Progenitor cell of endocrine pancreas (in vitro differentiated cells): ENCODE measurements around the gene CAPN5. TPM values are rescaled to one million over a fixed set of nuclear protein-coding genes. Genes with fewer than 3 reads are reported as not detected.
"Not testable (repeated sequence)": the region's sequence is repeated elsewhere in the genome, so short reads cannot be mapped to it uniquely, and the experiment has no call there.

Source experiments
- DNase-seq: peaks from one replicate; pipeline ENCODE4 v3.0.0; 2021; ENCODE audit warnings: low spot score; ENCODE audit not compliant: unreplicated experiment
- H3K27ac Mint-ChIP-seq: 2 replicates; pipeline ENCODE4 v1.8.0; 2021; ENCODE audit warnings: mild to moderate bottlenecking, moderate library complexity, mixed read lengths
- H3K27me3 Mint-ChIP-seq: 2 replicates; pipeline ENCODE4 v1.8.0; 2021; ENCODE audit warnings: mixed read lengths
- H3K36me3 Mint-ChIP-seq: 2 replicates; pipeline ENCODE4 v1.8.0; 2022; ENCODE audit warnings: mixed read lengths; ENCODE audit not compliant: insufficient read depth
- H3K4me1 Mint-ChIP-seq: 2 replicates; pipeline ENCODE4 v1.8.0; 2021; ENCODE audit warnings: low read depth, mixed read lengths
- H3K4me3 Mint-ChIP-seq: 2 replicates; pipeline ENCODE4 v1.8.0; 2021; ENCODE audit warnings: low read depth, mild to moderate bottlenecking, moderate library complexity, mixed read lengths
- H3K9me3 Mint-ChIP-seq: 2 replicates; pipeline ENCODE4 v1.8.0; 2021; ENCODE audit warnings: low read depth, mixed read lengths
- total RNA-seq: library from RNA; stranded (reverse); gene quantifications from 2 replicates; pipeline ENCODE4 v1.2.1, GENCODE V29; 2021
- TF ChIP-seq, protein P1 (sequence below): fragments of 200-600 bp; sonication (generic); IDR thresholded peaks from one replicate; pipeline ENCODE4 v1.5.0; 2021; ENCODE audit warnings: antibody characterized with exemption, mild to moderate bottlenecking; ENCODE audit not compliant: unreplicated experiment

CAPN5 gene
- total RNA-seq, 1 donor from 2014 or later = 10.9 TPM

DNA sequence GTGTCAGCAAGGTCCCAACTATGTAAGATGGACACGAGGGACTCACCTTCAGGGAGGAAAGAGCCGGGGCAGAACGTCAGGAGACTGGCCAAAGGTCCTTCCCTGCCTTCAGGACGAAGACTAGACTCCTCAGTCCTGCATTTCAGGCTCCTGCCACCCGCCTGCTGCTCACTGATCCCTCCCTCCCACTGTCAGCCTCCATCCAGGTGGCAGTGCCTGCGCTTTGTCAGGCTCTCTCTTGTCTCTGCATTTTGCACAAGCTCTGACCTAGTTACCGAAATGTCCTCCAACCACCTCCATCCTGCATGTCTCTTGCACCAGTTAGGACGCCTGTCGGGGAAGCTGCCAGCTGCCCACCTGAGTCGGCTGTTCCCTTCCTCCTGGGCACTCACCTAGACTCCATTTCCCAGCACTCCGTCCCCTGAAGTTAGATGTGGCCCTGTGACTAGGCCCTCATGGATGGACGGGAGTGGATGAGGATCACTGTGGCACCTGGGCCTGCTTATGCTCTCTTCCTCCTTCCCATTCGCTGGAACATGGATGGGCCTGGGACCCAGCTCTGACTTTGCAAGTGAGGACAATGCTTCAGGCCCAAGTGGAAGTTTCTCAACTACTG is 24.6 kb upstream of the CAPN5 start:
- TF ChIP-seq, protein P1, sequence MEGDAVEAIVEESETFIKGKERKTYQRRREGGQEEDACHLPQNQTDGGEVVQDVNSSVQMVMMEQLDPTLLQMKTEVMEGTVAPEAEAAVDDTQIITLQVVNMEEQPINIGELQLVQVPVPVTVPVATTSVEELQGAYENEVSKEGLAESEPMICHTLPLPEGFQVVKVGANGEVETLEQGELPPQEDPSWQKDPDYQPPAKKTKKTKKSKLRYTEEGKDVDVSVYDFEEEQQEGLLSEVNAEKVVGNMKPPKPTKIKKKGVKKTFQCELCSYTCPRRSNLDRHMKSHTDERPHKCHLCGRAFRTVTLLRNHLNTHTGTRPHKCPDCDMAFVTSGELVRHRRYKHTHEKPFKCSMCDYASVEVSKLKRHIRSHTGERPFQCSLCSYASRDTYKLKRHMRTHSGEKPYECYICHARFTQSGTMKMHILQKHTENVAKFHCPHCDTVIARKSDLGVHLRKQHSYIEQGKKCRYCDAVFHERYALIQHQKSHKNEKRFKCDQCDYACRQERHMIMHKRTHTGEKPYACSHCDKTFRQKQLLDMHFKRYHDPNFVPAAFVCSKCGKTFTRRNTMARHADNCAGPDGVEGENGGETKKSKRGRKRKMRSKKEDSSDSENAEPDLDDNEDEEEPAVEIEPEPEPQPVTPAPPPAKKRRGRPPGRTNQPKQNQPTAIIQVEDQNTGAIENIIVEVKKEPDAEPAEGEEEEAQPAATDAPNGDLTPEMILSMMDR = no peak
- peaks cover 66% of the 10 kb centered on the region for H3K27me3 Mint-ChIP-seq
- no peak for DNase-seq

DNA sequence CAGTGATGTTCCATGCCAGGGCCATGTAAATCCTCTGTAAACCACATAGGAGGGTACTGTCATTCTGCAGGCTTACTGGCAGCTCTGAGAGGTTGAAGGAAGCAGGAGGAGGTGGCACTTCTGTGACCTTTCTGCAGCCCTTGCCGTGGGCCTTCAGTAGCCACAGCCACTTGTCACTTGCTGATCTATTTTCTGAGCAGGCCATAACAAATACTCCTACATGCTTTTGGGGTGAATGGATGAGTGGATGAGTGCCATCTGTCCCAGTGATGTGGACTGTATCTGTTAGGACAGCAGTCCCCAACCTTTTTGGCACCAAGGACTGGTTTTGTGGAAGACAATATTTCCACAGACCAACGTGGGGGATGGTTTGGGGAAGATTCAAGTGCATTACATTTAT is 22.4 kb upstream of the CAPN5 start:
- Mint-ChIP-seq H3K27me3 (peaks cover 48% of the 10 kb centered on the region), H3K36me3 (peaks cover 2% of the 10 kb centered on the region)

More for the DNA sequence above, 24.6 kb upstream of the CAPN5 start:
- H3K9me3 Mint-ChIP-seq = peaks cover 3% of the 10 kb centered on the region
- no peak overlapping the region for H3K4me3 Mint-ChIP-seq
- H3K4me1 Mint-ChIP-seq = peaks cover 5% of the 10 kb centered on the region
- no peak overlapping the region for H3K27ac Mint-ChIP-seq
- peaks cover 6% of the 10 kb centered on the region for H3K36me3 Mint-ChIP-seq

DNA sequence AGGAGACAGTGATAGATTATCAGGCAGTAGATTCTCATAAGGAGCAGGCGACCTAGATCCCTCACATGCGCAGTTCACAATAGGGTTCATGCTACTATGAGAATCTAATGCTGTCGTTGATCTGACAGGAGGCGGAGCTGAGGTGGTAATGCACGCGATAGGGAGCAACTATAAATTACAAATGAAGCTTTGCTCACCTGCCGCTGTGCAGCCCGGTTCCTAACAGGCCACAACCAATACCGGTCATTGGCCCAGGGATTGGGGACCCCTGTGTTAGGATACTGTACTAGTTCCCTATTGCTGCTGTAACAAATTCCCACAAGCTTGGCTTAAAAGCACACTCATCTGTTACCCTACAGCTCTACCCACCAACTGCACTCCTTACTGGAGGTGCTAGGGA is 21.9 kb upstream of the CAPN5 start:
- no peak for DNase-seq
- Mint-ChIP-seq H3K4me1 (peaks cover 4% of the 10 kb centered on the region), H3K4me3 (no peak overlapping the region), H3K27me3 (peaks cover 48% of the 10 kb centered on the region), H3K9me3 (no peaks in the 10 kb centered on the region), H3K27ac (no peak overlapping the region), H3K36me3 (peaks cover 2% of the 10 kb centered on the region)
- TF ChIP-seq, protein P1 = no peak

More for the DNA sequence above, 22.4 kb upstream of the CAPN5 start:
- Mint-ChIP-seq H3K27ac (no peak overlapping the region), H3K4me1 (peaks cover 4% of the 10 kb centered on the region), H3K4me3 (no peak overlapping the region), H3K9me3 (no peaks in the 10 kb centered on the region)
- TF ChIP-seq, protein P1 = no peak
- DNase-seq = no peak

DNA sequence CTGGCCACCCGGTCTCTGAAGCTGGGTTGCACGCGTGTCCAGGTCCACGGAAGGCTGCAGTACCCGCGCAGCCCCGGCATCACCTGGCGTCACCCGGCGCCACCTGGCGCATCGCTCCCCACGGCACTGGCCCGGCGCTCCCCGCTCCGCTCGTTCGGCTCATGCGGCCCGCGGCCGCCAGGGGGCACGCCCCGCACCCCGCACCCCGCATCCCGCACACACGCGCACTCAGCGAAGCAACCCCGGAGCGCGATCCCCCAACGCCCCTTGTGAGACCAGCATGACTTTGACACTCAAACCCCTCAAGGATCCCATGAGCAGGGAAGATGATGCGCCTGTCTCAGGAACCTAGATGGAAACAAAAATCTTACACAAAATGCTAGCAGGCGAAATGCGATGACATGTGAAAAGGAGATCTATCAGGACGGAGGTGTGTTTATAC is 20.7 kb upstream of the CAPN5 start:
- Mint-ChIP-seq H3K9me3 (no peaks in the 10 kb centered on the region), H3K27me3 (peaks cover 41% of the 10 kb centered on the region), H3K4me3 (no peak overlapping the region), H3K36me3 (no peaks in the 10 kb centered on the region), H3K27ac (no peak overlapping the region), H3K4me1 (peaks cover 4% of the 10 kb centered on the region)
- DNase-seq = peak; percentile 61
- TF ChIP-seq, protein P1 = peak; percentile 97

DNA sequence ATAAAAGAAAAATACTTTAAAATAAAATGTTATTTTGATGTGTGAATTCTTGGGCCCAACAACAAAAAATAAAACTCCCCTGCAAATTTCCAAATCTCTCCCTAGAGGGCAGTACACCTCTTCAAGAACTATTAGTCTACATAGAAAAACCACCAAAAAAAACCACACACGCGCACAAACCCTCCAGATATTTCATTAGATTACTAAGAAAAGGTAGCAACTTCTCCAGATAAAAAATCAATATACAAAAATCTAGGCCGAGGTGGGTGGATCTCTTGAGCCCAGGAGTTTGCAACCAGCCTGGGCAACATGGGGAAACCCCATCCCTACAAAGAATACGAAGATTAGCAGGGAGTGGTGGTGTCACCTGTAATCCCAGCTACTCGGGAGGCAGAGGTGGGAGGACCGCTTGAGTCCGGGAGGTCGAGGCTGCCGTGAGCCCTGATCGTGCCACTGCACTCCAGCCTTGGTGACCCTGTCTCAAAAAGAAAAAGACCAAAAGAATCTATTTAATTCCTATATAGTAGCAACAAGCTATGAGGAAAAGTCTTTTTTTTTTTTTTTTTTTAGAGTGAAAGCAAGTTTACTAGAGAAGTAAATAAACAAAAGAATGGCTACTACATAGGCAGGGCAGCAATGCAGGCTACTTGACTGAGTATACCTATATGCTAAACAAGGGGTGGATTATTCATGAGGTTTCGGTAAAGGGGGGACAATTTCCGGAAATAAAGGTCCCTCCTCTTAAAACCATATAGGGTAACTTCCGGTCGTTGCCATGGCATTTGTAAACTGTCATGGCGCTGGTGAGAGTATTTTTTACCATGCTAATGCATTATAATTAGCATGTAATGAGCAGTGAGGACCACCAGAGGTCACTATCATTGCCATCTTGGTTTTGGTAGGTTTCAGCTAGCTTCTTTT is 19.5 kb upstream of the CAPN5 start:
- Mint-ChIP-seq H3K4me3 (peak overlapping the region; percentile 63), H3K9me3 (no peaks in the 10 kb centered on the region), H3K4me1 (peaks cover 4% of the 10 kb centered on the region), H3K27me3 (peaks cover 32% of the 10 kb centered on the region), H3K27ac (peak overlapping the region; percentile 6), H3K36me3 (no peaks in the 10 kb centered on the region)
- TF ChIP-seq, protein P1 = peak; percentile 72
- peak; percentile 47 for DNase-seq

DNA sequence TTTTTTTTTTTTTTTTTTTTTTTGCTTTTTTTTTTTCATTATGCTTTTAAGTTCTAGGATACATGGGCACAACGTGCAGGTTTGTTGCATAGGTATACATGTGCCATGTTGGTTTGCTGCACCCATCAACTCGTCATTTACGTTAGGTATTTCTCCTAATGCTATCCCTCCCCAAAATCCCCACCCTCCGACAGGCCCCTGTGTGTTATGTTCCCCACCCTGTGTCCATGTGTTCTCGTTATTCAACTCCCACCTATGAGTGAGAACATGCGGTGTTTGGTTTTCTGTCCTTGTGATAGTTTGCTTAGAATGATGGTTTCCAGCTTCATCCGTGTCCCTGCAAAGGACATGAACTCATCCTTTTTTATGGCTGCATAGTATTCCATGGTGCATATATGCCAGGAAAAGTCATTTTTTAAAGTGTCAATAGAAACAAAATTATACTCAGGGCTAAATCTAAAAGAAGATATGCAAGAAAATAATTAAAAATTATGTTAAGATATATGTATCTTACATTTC is 18.8 kb upstream of the CAPN5 start:
- not testable (repeated sequence) for H3K36me3 Mint-ChIP-seq, H3K4me3 Mint-ChIP-seq, H3K4me1 Mint-ChIP-seq, DNase-seq, H3K9me3 Mint-ChIP-seq
- H3K27ac Mint-ChIP-seq = peak overlapping the region; percentile 41
- H3K27me3 Mint-ChIP-seq = peaks cover 26% of the 10 kb centered on the region
